Activated T-cell treated with anti-CD3 and anti-CD28 coated beads, Interleukin-2, amount 50 U/mL, for 1 hour (primary cell): ENCODE measurements around the gene SPECC1.
A peak's percentile ranks its signal among the peaks of the same experiment; 100 is the strongest.
"Not testable (repeated sequence)": the region's sequence is repeated elsewhere in the genome, so short reads cannot be mapped to it uniquely, and the experiment has no call there.

Source experiments
- DNase-seq: peaks from one replicate; pipeline ENCODE4 v3.0.0-alpha.2; 2020

Gene SPECC1

DNA sequence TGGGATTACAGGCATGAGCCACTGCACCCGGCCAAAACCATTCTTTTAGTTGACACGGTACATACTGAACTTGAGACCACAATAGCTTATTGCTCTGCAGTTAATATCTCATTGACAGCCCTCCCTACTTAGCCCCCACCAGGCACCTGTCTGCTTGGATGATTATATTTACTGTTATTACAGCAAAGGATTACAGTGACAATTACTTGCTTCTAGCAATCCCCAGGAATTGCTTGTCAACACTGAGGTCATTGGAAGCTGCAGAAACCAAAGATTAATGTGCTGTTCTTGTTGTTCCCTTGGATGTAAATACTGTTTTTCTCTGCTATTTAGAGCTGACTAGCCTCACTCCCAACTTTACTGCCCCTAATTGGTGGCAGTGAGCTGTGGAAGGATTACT lies 247.0 kb downstream of the SPECC1 start:
- DNase-seq, result no peak

DNA sequence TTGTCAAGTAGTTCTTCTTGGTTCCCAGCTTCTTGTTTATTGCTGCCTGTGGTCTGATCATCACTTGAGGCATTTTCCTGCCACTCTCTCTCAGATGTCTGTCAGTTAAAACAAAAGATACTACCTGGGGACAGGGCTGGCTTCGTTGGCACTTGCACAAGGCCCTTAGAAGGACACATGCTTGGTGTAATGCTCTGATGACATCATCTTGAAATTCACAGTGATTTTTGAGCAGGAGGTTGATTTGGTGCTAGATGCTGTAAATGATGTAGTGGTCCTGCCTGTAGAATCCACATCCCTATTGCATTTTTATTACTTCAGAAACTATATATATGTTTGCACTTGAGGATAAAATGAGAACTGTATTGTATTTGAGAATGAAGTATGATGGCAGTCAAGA lies 247.8 kb downstream of the SPECC1 start:
- DNase-seq, result no peak

DNA sequence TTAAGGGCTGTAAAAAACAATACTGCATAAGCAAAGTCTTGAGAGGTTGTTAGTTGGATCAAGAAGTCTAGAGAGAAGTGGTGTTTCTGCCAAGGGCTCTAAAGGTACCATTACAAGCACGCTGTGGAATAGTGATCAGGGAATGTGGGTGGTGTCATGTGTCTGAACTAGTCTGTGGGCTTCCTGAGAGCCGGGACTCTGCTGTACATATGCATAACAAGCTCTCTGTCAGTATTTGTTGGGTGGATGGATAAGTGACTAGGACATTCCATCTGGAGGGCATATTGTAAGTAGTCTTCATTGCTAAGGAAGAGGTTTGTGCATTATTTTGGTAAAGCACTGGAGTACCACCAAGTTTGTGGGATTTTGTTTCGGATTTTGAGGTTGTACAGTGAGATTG lies 248.6 kb downstream of the SPECC1 start:
- no peak for DNase-seq

- DNase-seq, result no peak
These were observed 250.5 kb downstream of the SPECC1 start for GRCh38 chr17:20259668-20260067.

DNA sequence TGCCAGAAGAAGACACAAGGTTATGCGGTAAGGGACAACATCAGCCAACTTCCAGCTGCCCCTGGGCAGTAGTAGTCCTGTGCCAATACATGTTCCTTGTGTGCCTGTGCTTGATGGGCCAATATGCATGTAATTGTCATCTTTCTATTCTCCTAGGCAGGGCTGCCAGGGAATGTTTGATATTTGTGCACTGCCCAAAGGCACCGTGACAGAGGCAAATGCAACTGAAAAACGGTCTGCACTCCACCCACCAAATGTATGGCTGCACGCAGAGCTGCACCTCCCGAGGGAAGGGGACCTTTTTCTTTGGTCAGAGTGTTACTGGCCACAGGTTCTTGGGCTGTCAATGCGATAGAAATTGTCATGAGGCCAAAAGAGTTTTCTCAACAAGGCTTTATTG lies 251.1 kb downstream of the SPECC1 start:
- no peak for DNase-seq

GRCh38 chr17:20262226-20263114 lies 253.3 kb downstream of the SPECC1 start:
- DNase-seq, result no peak

GRCh38 chr17:20263115-20263433 lies 253.9 kb downstream of the SPECC1 start:
- not testable (repeated sequence) for DNase-seq

- DNase-seq, result no peak
These were observed 254.4 kb downstream of the SPECC1 start for GRCh38 chr17:20263595-20263994.

DNA sequence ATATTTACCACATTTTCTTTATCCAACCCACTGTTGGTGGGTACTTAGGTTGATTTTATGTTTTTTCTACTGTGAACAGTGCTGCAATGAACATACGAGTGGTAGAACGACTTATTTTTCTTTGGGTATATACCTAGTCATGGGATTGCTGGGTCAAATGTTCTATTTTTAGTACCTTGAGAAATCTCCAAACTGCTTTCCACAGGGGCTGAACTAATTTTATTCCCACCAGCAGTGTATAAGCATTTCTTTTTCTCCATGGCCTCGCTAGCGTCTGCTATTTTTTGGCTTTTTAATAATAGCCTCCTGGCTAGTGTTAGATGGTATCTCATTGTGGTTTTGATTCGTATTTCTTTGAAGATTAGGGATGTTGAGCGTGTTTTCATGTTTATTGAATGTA lies 255.8 kb downstream of the SPECC1 start:
- no peak for DNase-seq

DNA sequence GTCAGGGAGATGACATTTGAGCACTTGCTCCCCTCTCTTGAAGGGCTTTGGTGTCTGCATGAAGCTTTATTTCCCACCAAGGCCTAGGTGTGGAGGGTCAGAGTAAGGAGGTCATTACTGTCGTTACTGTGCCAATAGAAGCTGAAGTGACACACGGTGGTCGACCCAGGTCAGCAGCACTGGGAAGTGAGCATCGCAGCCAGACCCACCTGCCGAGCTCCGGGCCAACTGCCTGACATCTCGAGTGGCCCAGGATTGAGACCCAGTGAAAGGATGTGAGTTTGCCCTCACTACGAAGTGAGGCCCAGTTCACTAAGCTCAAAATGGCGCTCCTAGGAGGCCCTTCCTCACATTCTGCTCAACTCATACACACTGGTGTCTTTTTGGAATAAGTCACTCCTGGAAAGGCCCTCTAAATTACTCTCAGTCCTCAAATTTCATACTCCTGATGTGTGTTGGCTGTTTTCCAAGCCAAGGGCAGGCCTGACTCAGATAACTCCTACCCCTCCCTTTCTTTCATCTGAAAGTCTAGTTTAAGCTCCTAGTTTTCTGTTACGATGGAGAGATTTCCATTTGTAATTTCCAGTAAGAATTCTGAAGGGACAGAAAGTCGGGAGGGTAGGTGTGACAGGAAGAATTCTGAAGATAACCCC lies 257.8 kb downstream of the SPECC1 start:
- no peak for DNase-seq

DNA sequence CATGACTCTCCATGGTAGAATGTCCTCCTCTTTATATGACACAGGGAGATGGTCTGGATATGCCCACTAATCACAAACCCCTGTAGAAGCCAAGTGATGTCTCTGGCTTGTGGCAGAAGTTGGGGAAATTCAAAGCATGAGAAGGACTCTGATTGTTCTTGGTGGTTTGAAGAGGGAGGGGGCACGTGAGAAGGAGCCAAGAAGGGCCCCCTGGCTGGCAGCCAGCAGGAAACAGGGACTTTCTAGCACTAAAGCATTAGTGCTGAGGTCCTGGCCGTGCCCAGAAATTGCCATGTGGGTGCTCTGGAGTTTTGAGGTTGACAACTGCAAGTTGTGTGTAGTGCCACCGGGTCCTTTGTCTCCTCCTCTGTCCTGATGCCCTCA lies 258.3 kb downstream of the SPECC1 start:
- peak; percentile 38 for DNase-seq

DNA sequence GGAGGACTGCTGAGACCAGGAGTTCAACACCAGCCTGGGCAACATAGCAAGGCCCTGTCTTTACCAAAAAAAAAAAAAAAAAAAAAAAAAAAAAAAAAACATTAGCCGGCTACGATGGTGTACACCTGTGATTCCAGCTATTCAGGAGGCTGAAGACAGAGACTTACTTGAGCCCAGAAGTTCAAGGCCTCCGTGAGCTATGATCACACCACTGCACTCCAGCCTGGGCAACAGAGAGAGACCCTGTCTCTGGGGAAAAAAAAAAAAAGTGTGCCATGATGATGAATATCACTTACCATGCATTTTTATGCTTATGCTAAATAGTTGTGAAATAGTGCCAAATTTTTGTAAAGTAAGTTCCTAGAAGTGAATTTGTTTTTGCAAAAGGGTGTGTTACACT lies 261.2 kb downstream of the SPECC1 start:
- DNase-seq, result no peak

DNA sequence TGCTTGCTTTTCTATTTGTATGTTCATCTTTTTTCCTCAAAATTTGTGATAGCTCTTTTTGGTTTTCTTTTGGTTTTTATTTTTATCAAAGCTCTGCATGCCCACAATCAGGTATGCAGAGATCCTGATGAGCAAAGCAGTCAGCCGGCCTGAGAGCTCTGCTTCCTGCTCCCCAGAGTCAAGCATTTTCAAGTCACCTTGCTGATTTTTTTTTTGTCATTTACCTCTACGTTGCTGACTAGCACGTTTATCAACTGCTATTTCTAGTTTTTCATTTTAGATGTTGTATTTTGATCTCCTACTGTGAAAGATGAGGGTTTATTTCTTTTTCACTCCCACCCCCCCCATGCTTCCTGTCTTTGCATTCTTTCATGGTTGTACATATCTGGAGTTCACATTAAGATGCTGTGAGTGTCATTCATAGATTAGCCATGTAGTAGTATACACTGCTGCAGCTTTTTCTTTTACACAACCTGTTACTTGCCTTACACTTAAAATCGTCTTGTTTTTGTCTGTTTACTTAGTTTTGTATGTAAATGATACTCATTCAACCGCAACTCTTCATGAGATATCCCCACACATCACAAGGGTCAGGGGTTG lies 262.0 kb downstream of the SPECC1 start:
- no peak for DNase-seq

- DNase-seq, result no peak
These were observed 264.8 kb downstream of the SPECC1 start for GRCh38 chr17:20273741-20274500.

DNA sequence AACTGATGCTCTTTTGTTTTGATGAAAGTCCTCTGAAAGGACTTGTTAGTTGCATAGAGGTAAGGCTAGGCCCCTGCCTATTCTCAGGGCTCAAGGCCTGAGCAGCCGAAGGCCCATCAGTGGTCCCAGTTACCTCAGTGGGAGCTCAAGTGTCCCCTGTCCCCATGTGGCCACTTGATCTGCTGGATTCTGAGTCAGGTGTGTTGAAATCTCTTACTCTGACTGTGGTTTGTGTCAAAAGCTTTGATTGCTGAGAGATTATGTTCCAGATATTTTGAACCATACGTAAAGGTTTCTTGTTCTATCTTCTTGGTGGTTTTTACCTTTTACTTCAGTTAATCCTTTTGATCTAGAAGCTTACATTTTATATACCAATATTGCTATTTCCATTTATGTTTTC lies 266.5 kb downstream of the SPECC1 start:
- no peak for DNase-seq

DNA sequence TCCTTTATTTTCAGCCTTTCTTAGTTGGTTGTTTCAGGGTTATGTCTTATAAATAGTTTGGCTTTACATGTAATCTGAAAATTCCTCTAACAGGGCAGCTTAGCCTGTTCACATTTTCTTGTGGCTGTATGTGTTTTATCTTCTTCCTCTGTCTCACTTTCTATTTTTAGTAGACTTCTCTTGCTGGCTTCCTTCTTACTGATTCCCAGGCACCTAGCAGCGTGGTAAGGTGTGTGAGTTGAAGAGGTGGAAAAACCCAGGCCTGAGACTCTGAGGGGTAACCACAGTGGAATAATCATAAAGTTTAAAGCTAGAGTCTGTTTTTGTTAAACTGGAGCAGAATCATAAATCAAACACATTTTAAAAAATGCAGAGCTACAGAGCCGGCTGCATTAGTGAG lies 267.3 kb downstream of the SPECC1 start:
- no peak for DNase-seq

GRCh38 chr17:20278805-20279204 lies 269.6 kb downstream of the SPECC1 start:
- DNase-seq, result no peak

DNA sequence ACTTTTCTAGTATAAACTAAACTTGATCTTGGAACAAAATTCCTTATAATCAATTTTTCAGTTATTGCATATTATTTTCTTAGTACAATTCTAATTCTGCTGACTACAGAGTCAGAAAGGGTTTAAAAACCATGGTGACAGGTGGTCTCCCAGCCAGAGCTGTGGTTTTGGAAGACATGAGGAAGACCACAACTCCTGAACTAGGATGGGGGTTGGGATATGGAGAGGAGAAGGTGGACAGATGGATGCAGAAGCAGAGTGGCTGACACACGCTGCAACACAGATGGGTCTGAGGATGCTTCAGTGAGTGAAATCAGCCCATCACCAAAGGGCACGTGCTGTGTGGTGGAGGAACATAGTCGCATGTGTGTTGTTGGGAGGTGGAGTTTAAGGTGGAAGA lies 270.5 kb downstream of the SPECC1 start:
- no peak for DNase-seq

GRCh38 chr17:20280051-20280450 lies 270.9 kb downstream of the SPECC1 start:
- no peak for DNase-seq

GRCh38 chr17:20280851-20281250 lies 271.7 kb downstream of the SPECC1 start:
- DNase-seq, result no peak

DNA sequence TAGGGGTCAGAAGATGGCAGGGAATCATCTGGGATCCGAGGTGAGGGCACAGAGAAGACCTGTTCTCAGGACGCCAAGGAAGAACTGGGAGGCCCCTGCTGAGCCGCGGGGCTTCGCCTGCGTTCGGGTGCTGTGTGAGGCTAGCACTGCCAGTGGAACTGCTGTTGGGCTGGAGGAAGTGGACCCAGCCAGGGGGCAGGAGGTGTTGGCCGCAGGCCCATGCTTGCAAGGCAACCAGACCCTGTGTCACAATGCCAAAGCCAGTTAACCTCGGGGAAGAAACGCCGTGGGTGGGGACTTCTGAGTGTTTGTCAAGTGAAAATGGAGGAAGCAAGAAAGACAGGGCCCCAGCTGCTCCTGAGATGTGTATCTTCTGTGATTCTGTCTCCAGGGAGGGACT lies 272.7 kb downstream of the SPECC1 start:
- DNase-seq, result no peak

DNA sequence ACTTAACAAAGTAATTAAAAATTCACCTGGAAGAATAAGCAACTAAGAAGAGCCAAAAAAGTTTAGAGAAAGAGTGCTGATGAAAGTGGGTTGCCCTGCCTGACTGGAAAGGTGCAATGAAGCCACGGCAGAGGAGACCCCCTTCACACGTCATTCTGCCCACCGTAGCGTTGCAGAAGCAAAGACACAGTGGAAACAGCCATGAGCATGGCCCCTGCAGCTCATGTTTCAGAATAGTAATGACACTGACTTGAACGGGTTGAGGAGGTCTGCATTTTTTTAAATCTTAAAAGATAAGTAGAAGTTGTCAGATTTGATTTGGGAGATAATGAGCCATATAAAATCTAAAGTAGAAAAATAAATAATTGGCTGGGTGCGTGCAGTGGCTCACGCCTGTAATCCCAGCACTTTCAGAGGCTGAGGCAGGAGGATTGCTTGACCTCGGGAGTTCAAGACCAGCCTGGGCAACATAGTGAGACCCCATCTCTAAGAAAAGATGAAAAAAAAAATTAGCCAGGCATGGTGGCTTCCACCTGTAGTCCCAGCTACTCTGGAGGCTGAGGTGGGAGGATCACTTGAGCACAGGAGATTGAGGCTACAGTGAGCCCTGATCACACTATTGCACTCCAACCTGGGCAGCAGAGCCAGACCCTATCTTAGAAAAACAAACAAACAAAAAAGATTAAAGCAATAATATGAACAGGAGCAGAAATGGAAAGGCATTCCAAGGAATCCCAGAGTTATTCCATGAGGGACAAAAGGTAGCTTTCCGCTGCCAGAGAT lies 273.6 kb downstream of the SPECC1 start:
- DNase-seq, result no peak

DNA sequence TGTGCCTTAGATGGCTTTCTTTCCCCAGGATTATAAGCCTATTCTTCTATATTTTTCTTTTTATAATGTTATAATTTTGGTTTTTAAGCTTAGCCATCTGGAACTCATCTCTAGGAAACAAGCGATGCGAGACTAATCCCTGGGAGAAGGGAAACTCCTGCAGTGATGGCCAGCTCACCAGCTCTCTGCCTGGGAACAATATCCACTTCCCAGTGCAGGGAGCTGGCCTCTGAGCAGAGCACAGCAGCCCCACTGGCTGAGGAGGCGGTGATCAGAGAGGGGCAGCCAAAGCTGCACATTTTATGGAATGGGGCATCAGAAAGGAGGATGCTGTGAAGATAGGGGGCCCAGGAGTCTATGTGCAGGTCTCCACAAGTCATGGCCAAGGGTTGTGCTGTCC lies 274.9 kb downstream of the SPECC1 start:
- DNase-seq, result no peak
